GM18951 (cell line): ENCODE measurements around the gene CT47B1.
"Not testable (repeated sequence)": the region's sequence is repeated elsewhere in the genome, so short reads cannot be mapped to it uniquely, and the experiment has no call there.

Experiments
- POLR2A ChIP-seq: IDR thresholded peaks from 4 replicates; pipeline ENCODE4 v1.6.1; 2011; ENCODE audit warnings: mild to moderate bottlenecking; ENCODE audit not compliant: insufficient read length, insufficient read depth; ENCODE audit errors: extremely low read depth
- in situ Hi-C: fragments of 300-500 bp; cut with MboI; formaldehyde crosslinking; loops from one replicate; pipeline ENCODE4 v1.12.0; 2022; ENCODE audit warnings: low sequenced_read_pairs, mixed read lengths, inconsistent platforms; ENCODE audit not compliant: unreplicated experiment

Gene CT47B1

DNA sequence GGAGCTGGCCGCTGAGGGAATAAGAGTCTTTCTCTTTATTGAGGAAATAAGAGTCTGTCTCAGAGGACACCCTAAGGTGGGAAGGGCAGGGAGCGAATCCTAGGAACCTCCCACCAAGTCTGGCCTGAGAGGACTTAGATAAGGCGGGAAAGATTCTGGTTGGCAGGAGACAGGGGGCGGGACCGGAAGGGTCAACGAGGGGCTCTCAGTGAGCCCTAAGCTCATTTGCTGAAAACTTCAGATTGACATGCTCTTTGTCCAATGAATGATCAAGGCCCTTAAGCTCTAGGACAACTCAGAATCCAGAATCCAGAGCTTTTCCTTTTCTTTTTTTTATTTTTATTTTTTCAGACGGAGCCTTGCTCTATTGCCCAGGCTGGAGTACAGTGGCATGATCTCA, at the start of gene CT47B1:
CT47B1 (minus strand) TSS at position 101 of the 400 bp plus-strand sequence. CDS start 196 bp downstream, outside the sequence.
- in situ Hi-C loops, result not testable (repeated sequence)

DNA sequence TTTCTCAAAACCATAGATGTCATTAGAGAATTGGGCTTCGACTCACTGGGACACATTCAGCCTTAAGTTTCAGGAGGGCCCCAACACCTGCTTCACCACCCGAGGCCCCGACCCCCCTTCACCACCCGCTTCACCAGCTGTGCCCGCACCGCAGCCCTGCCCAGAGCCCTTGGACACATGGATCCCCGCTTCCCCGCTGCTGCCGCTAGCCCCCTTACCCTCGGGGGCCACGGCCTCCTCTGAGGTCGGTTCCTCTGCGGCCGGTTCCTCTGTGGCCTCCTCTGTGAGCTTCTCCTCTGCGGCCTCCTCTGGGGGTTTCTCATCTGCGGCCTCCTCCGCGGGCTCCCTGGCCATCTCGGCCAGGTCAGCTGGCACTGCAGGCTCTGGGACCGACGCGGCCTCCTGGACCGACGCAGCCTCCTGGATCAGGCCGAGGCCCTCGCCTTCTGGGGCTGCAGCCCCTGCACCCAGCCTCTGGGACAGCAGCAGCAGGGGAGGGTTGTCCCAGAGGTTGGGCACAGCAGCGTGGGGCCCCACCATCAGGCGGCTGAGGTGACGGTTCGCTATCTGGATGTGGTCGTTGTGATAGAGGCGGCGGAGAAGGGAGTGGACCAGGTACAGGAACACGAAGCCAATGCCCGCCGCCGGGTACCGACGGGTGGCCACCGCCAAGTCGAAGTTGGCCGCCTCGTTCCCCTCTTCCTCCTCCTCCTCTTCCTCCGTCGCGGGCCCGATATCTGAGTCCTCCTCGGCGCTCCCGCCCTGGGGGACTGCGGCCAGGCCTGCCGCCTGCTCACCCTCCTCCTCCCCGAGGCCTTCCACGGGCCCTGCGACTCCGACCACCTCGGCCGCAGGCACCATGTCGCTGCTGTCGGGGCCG, 748 bp downstream of the CT47B1 start:
- in situ Hi-C loops, result loop anchor here (25.0 kb wide), 1 partner anchor 112 kb away; the partner anchor contains the start of genes CT47A1, CT47A2 and CT47A3
- no peak for TF ChIP-seq POLR2A

DNA sequence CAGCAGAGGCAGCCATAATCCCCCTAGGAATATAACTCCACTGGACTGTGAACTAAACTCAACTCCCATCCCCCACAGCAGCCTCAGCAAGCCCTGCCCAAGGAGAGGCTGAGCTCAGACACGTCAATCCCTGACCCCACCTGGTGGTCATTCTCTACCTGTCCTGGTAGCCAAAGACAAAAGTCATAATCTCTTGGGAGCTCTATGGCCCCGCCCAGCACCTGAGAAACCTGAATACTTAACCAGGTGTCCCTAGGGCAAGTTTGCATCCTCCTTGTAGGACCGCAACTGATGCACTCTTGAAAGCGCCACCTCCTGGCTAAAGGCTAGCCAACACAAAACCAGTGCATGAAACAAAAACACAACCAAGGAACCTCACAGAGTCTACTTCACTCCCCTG, 18.4 kb downstream of the CT47B1 start:
- in situ Hi-C loops, result loop anchor here (25.0 kb wide), 1 partner anchor 130 kb away; the partner anchor contains the start of genes CT47A1, CT47A2 and CT47A3
- no peak for TF ChIP-seq POLR2A

DNA sequence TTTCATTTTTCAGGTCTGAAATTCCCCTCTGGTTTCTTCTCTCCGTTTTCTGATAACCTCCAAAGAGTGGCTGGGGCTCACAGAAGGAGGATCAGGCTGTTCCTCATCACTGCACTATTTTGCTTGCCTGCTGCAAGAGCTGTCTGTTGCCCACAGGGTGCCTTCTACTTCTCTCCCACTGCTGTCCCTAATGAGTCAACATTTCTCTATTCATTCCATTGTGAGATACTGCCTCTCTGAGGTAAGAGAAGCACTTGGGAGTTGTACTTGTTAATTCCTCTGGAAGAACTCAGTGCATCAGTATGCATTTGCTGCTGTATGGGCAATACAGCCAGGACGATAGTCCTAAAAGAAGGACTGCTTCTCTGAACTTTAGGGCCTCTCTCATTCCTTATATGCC, 34.8 kb downstream of the CT47B1 start:
- in situ Hi-C loops, result no loop called here
- TF ChIP-seq POLR2A, result no peak

DNA sequence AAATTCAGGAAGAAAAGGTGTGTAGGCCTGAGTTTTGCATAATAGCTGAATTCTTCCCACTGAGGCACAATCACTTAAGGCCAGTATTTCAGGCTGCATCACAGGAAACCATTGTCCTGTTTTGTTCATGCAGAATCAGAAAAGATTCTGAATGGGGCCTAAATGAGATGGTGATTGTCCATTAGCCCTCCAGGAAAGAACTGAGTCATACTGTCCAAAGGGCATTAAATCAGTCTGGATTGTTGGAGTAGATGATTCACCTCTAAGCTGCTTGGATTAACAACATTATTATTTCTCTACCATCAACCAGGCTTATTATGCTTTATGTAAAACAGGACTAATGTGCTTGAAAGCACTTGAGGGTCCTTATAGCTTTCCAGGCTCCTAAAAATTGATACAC, 36.2 kb downstream of the CT47B1 start:
- no peak for TF ChIP-seq POLR2A
- in situ Hi-C loops, result no loop called here

DNA sequence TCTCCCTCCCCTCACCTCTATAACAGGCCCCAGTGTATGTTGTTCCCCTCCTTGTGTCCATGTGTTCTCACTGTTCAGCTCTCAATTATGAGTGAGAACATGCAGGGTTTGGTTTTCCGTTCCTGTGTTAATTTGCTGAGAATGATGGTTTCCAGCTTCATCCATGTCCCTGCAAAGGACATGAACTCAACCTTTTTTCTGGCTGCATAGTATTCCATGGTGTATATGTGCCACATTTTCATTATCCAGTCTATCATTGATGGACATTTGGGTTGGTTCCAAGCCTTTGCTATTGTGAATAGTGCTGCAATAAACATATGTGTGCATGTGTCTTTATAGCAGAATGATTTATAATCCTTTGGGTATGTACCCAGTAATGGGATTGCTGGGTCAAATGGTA, 48.5 kb downstream of the CT47B1 start:
- in situ Hi-C loops, result not testable (repeated sequence)

DNA sequence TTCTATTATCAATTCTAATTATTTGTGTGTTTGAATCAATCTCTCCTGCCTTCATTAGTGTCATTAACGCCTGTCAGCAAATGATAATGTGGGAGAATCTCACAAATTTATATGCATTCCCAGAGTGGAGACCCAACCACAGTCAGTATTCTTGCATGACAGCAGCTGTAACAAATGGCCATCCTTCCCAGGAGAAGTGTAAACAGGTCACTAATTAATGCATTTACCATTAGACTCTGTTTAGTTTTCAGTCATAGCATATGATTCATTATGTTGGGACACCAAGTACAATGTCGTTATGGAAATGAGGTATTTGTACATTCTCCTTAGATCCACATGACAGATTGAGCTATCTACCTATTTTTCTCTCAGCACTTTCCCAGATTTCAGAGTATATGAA, 50.5 kb downstream of the CT47B1 start:
- no peak for TF ChIP-seq POLR2A
- in situ Hi-C loops, result no loop called here

DNA sequence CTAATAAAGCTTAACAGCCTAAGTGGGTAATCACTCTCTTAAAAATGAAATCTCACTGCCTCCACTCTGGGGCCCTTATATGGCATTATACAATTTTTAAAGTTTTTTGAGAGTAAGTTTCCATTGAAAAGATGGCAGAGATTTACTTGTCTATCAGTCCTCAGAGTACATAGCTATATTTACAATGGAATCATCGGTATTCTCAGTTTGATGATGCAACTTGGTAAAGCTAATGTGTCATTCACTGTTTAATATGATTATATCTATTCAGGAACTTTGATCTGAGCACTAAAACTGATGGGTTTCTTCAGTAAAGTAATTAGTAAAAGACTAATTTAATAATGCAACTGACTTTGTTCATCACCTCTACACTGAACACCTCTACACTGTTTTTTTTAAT, 51.6 kb downstream of the CT47B1 start:
- in situ Hi-C loops, result no loop called here

DNA sequence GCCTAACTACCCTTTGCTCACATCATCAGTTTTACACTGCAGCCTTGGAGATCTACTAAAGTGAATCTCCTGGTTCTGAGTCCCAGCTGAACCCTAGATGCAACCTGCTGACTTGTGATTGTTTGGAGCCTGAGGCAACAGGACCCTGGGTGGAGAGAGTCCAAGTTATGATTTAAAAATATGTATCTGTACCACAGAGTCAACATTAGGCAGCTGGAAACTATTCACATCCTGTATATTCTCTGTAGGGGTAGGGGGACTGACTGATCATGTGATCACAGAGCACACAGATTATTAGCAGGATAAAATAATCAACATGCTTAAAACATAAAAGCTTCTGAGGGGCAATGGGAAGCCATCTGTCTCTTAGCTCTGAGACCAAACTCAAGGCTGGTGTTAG, 52.1 kb downstream of the CT47B1 start:
- TF ChIP-seq POLR2A, result no peak
- in situ Hi-C loops, result no loop called here

More for the DNA sequence above, 51.6 kb downstream of the CT47B1 start:
- no peak for TF ChIP-seq POLR2A
